Caco-2 (cell line): ENCODE results near the gene HAND2. TPM values are rescaled to one million over a fixed set of nuclear protein-coding genes. Genes with fewer than 3 reads are reported as not detected.

Source experiments
- BruUV-seq: library from RNA; stranded (reverse); fragments of 400-500 nt; replicated peaks from 2 replicates; lab custom pipeline; 2021; lab: Mats Ljungman, UMichigan
- CTCF ChIA-PET: fragments of 300-600 bp; sonication (Branson Sonifier 250); formaldehyde crosslinking; loops from one replicate; lab custom pipeline; 2022; ENCODE audit warnings: antibody characterized with exemption; lab: Charles Lee
- POLR2A ChIA-PET: fragments of 300-600 bp; sonication (Branson Sonifier 250); formaldehyde crosslinking; loops from one replicate; lab custom pipeline; 2022; ENCODE audit warnings: antibody characterized with exemption; lab: Charles Lee
- DNase-seq, 2 experiments: peaks; one replicate each; pipeline versions ENCODE4 v3.0.0 to v3.0.0-alpha.2; 2020 to 2022
- H3K27me3 ChIP-seq: replicated peaks from 2 replicates; pipeline ENCODE4 v1.6.0; 2011; ENCODE audit warnings: low read length; ENCODE audit not compliant: control insufficient read depth, insufficient read depth
- H3K36me3 ChIP-seq: 2 replicates; pipeline ENCODE4 v1.5.1; 2011; ENCODE audit warnings: low read length; ENCODE audit not compliant: control insufficient read depth, insufficient read depth
- H3K4me1 ChIP-seq: fragments of 250-450 bp; sonication (Bioruptor Pico); 2 replicates; pipeline ENCODE4 v1.5.1; 2020; ENCODE audit warnings: mild to moderate bottlenecking
- H3K4me3 ChIP-seq: 2 replicates; pipeline ENCODE4 v1.5.1; 2011; ENCODE audit warnings: low read depth, mild to moderate bottlenecking, control low read depth, low read length
- H3K9me3 ChIP-seq: fragments of 250-450 bp; sonication (Bioruptor Pico); 2 replicates; pipeline ENCODE4 v1.5.1; 2020; ENCODE audit warnings: mild to moderate bottlenecking, moderate library complexity
- H3K27ac Mint-ChIP-seq: one replicate; pipeline ENCODE4 v1.8.0; 2022; ENCODE audit warnings: mixed read lengths; ENCODE audit not compliant: unreplicated experiment
- H3K27me3 Mint-ChIP-seq: one replicate; pipeline ENCODE4 v1.8.0; 2022; ENCODE audit warnings: mixed read lengths; ENCODE audit not compliant: insufficient read depth, unreplicated experiment
- H3K36me3 Mint-ChIP-seq: one replicate; pipeline ENCODE4 v1.8.0; 2022; ENCODE audit warnings: mild to moderate bottlenecking, mixed read lengths; ENCODE audit not compliant: insufficient read depth, unreplicated experiment
- H3K4me1 Mint-ChIP-seq: one replicate; pipeline ENCODE4 v1.8.0; 2022; ENCODE audit warnings: low read depth, mixed read lengths; ENCODE audit not compliant: unreplicated experiment
- H3K4me3 Mint-ChIP-seq: one replicate; pipeline ENCODE4 v1.8.0; 2022; ENCODE audit warnings: mild to moderate bottlenecking, moderate library complexity, mixed read lengths; ENCODE audit not compliant: unreplicated experiment
- H3K9me3 Mint-ChIP-seq: one replicate; pipeline ENCODE4 v1.8.0; 2022; ENCODE audit warnings: mixed read lengths; ENCODE audit not compliant: unreplicated experiment
- intact Hi-C: fragments of 100-400 bp; cut with micrococcal nuclease; formaldehyde crosslinking; loops from one replicate; pipeline ENCODE4 v1.10.0; 2022; ENCODE audit not compliant: unreplicated experiment
- total RNA-seq: library from RNA; stranded (reverse); gene quantifications from 2 replicates; pipeline ENCODE4 v1.2.3, GENCODE V29; 2022
- TF ChIP-seq, protein P1 (sequence below), 2 experiments: fragments of 200-600 bp in 1 of 2; IDR thresholded peaks; 1 replicate in 1 of 2; 2 replicates in 1 of 2; pipeline versions ENCODE4 v1.5.1 to v1.8.0; 2011 to 2022; ENCODE audit warnings: antibody characterized with exemption in 1 of 2, control low read depth in 1 of 2, inconsistent platforms in 1 of 2, low read depth in 1 of 2, low read length in 1 of 2, mild to moderate bottlenecking in 1 of 2, moderate library complexity in 1 of 2; ENCODE audit not compliant: insufficient read depth in 1 of 2, severe bottlenecking in 1 of 2, unreplicated experiment in 1 of 2

HAND2 gene
- total RNA-seq, 1 experiment from 2014 or later = not detected

DNA sequence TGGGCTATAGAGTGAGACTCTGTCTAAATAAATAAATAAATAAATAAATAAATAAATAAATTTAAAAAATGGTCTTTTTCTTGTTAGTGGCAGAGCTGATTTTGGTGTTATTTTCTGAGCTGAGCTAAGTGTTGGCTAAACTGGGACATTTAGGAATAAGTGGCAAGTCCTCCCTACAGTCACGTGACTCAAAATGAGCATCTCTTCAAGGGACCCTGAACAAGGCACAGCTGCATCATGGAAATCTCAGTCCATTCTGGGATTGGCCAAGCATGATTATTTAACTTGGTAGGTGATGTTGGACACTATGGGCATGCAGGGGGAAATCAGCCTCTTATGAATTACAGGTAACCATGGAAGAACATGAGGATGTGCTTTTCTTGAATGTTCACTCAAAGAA lies 42.0 kb downstream of the HAND2 start:
- Histone ChIP-seq H3K27me3 (no peaks in the 10 kb centered on the region), H3K9me3 (no peaks in the 10 kb centered on the region), H3K36me3 (no peaks in the 10 kb centered on the region), H3K4me1 (peaks cover 16% of the 10 kb centered on the region; the same call in 1 of the 2 replicates), H3K4me3 (no peak overlapping the region)
- POLR2A ChIA-PET = no interaction called here
- CTCF ChIA-PET = no interaction called here
- H3K4me1 Mint-ChIP-seq = peaks cover 8% of the 10 kb centered on the region
- H3K27ac Mint-ChIP-seq = no peak overlapping the region
- no peak for DNase-seq
- H3K36me3 Mint-ChIP-seq = no peaks in the 10 kb centered on the region
- H3K4me3 Mint-ChIP-seq = no peak overlapping the region
- H3K9me3 Mint-ChIP-seq = no peaks in the 10 kb centered on the region
- intact Hi-C loops = no loop called here
- no peaks in the 10 kb centered on the region for H3K27me3 Mint-ChIP-seq
- no TSS peak for BruUV-seq
- TF ChIP-seq, protein P1, sequence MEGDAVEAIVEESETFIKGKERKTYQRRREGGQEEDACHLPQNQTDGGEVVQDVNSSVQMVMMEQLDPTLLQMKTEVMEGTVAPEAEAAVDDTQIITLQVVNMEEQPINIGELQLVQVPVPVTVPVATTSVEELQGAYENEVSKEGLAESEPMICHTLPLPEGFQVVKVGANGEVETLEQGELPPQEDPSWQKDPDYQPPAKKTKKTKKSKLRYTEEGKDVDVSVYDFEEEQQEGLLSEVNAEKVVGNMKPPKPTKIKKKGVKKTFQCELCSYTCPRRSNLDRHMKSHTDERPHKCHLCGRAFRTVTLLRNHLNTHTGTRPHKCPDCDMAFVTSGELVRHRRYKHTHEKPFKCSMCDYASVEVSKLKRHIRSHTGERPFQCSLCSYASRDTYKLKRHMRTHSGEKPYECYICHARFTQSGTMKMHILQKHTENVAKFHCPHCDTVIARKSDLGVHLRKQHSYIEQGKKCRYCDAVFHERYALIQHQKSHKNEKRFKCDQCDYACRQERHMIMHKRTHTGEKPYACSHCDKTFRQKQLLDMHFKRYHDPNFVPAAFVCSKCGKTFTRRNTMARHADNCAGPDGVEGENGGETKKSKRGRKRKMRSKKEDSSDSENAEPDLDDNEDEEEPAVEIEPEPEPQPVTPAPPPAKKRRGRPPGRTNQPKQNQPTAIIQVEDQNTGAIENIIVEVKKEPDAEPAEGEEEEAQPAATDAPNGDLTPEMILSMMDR (IDR thresholded peaks at IDR 0.05; ENCODE audit: insufficient read depth in 1 of 2, low read depth in 1 of 2, low read length in 1 of 2, severe bottlenecking in 1 of 2, unreplicated experiment in 1 of 2) = no peak

DNA sequence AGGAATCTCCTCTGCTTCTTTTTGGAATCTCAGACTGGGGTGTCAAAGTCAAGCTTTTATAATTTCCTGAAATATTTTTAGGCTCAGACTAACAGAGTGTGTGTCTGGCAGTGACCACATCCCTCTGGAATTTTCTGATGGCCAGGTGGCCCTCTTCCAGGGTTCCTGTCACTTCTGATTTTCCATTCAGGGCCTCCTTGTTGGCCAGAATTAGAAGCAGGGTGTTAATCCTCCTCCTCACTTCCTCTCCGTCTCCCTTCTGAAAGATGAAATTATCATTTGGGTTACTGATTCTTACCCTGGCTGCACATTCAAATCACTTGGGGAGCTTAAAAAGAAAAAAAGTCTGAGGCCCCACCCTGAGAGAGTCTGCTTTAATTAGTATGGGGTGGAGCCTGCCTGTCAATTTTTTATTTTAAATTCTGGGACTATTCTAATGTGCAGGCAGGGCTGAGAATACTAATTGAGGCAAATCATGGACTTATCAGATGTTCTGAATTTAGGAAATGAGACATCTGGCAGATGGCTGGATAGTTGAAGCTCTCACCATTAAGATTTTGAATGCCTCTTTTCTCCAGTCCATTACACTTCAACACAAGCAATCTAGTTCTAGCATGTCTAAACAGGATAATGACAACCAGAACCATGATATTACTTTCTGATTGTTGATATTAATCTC lies 43.2 kb downstream of the HAND2 start:
- POLR2A ChIA-PET = no interaction called here
- Mint-ChIP-seq H3K27ac (no peak overlapping the region), H3K27me3 (no peaks in the 10 kb centered on the region), H3K9me3 (no peaks in the 10 kb centered on the region), H3K4me1 (peaks cover 8% of the 10 kb centered on the region), H3K4me3 (no peak overlapping the region), H3K36me3 (no peaks in the 10 kb centered on the region)
- intact Hi-C loops = no loop called here
- BruUV-seq = no TSS peak
- CTCF ChIA-PET = no interaction called here
- Histone ChIP-seq H3K4me3 (no peak overlapping the region), H3K36me3 (no peaks in the 10 kb centered on the region), H3K4me1 (peaks cover 16% of the 10 kb centered on the region; the same call in 1 of the 2 replicates), H3K27me3 (no peaks in the 10 kb centered on the region), H3K9me3 (no peaks in the 10 kb centered on the region)
- TF ChIP-seq, protein P1 (IDR thresholded peaks at IDR 0.05; ENCODE audit: insufficient read depth in 1 of 2, low read depth in 1 of 2, low read length in 1 of 2, severe bottlenecking in 1 of 2, unreplicated experiment in 1 of 2) = no peak
- DNase-seq = no peak

DNA sequence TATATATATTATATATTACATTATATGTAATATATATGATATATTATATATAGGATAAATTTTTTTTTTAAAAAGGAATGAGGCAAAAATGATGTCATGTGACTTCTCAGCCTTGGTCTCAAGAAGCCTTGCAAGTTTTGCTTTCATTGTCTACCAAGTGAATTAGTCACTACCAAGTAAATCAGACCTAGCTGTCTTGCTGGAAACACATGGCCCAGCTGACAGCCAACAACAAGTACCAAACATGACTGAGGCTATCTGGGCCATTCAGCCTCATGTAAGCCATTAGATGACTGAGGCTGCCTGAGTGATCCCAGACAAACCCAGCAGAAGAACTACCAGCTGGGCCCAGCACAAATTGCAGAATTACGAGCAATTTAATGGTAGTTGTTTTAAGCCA lies 44.9 kb downstream of the HAND2 start:
- no TSS peak for BruUV-seq
- Mint-ChIP-seq H3K4me3 (no peak overlapping the region), H3K9me3 (no peaks in the 10 kb centered on the region), H3K4me1 (no peaks in the 10 kb centered on the region), H3K27me3 (no peaks in the 10 kb centered on the region), H3K27ac (no peak overlapping the region), H3K36me3 (no peaks in the 10 kb centered on the region)
- intact Hi-C loops = no loop called here
- TF ChIP-seq, protein P1 (IDR thresholded peaks at IDR 0.05; ENCODE audit: insufficient read depth in 1 of 2, low read depth in 1 of 2, low read length in 1 of 2, severe bottlenecking in 1 of 2, unreplicated experiment in 1 of 2) = no peak
- Histone ChIP-seq H3K4me3 (no peak overlapping the region), H3K27me3 (no peaks in the 10 kb centered on the region), H3K36me3 (no peaks in the 10 kb centered on the region), H3K9me3 (no peaks in the 10 kb centered on the region), H3K4me1 (peaks cover 16% of the 10 kb centered on the region; the same call in 1 of the 2 replicates)
- ChIA-PET CTCF (no interaction called here), POLR2A (no interaction called here)
- DNase-seq = no peak
